Fibroblast of lung (primary cell): ENCODE results near the gene ENC1. TPM values are rescaled to one million over a fixed set of nuclear protein-coding genes. Genes with fewer than 3 reads are reported as not detected.

Experiments
- DNase-seq, 2 donors: peaks; one replicate each; pipeline versions ENCODE4 v3.0.0 to v3.0.0-alpha.2; 2010; ENCODE audit warnings: low read depth in 2 of 2
- H2AFZ ChIP-seq: 2 replicates; pipeline ENCODE4 v1.5.1; 2012; ENCODE audit warnings: low read length, control low read depth, inconsistent platforms
- H3K27ac ChIP-seq: 2 replicates; pipeline ENCODE4 v1.5.1; 2011; ENCODE audit warnings: low read length, control low read depth; ENCODE audit not compliant: insufficient read depth
- H3K27me3 ChIP-seq: 2 replicates; pipeline ENCODE4 v1.5.1; 2011; ENCODE audit warnings: mild to moderate bottlenecking, low read length; ENCODE audit not compliant: control insufficient read depth, insufficient read depth
- H3K36me3 ChIP-seq: 2 replicates; pipeline ENCODE4 v1.5.1; 2011; ENCODE audit warnings: low read length; ENCODE audit not compliant: control insufficient read depth, insufficient read depth
- H3K4me1 ChIP-seq: 2 replicates; pipeline ENCODE4 v1.5.1; 2011; ENCODE audit warnings: low read length; ENCODE audit not compliant: control insufficient read depth, insufficient read depth; ENCODE audit errors: extremely low read depth
- H3K4me2 ChIP-seq: 2 replicates; pipeline ENCODE4 v1.5.1; 2011; ENCODE audit warnings: low read length, control low read depth; ENCODE audit not compliant: insufficient read depth; ENCODE audit errors: extremely low read depth
- H3K4me3 ChIP-seq, 4 experiments: fragments of 200-600 bp in 1 of 4; sonication (generic) in 1 of 4; replicated peaks in 1 of 4; 2 replicates each; pipeline ENCODE4 v1.5.1; 2011 to 2016; ENCODE audit warnings: low read length in 4 of 4, low read depth in 3 of 4, mild to moderate bottlenecking in 3 of 4, control low read depth in 2 of 4, inconsistent platforms in 1 of 4, mixed read lengths in 1 of 4; ENCODE audit not compliant: insufficient read depth in 1 of 4; ENCODE audit errors: control extremely low read depth in 1 of 4
- H3K79me2 ChIP-seq: 2 replicates; pipeline ENCODE4 v1.5.1; 2012; ENCODE audit warnings: mild to moderate bottlenecking, low read length, inconsistent platforms; ENCODE audit not compliant: control insufficient read depth, insufficient read depth
- H3K9ac ChIP-seq: 2 replicates; pipeline ENCODE4 v1.5.1; 2011; ENCODE audit warnings: mild to moderate bottlenecking, low read length, control low read depth; ENCODE audit not compliant: insufficient read depth
- H3K9me3 ChIP-seq: 2 replicates; pipeline ENCODE4 v1.5.1; 2012; ENCODE audit warnings: low read depth, low read length; ENCODE audit not compliant: control insufficient read depth, insufficient read depth
- H4K20me1 ChIP-seq: 2 replicates; pipeline ENCODE4 v1.5.1; 2011; ENCODE audit warnings: low read length; ENCODE audit not compliant: control insufficient read depth, insufficient read depth; ENCODE audit errors: extremely low read depth
- CTCF ChIP-seq, 2 donors: IDR thresholded peaks in 1 of 2; conservative IDR thresholded peaks in 1 of 2; 1 replicate in 1 of 2; 2 replicates in 1 of 2; pipeline ENCODE4 v1.5.1; 2011 to 2012; ENCODE audit warnings: low read length in 2 of 2, control low read depth in 1 of 2, inconsistent platforms in 1 of 2, low read depth in 1 of 2, mild to moderate bottlenecking in 1 of 2
- EZH2 ChIP-seq: IDR thresholded peaks from 2 replicates; pipeline ENCODE4 v1.5.1; 2012; ENCODE audit warnings: low read length, control low read depth, mild to moderate bottlenecking; ENCODE audit errors: missing control alignments
- polyA plus RNA-seq, 2 donors: library from polyadenylated mRNA; depleted of rRNA in 1 of 2; stranded (reverse) in 1 of 2; unstranded in 1 of 2; fragments of >200 nt; gene quantifications; 2 replicates each; pipeline ENCODE4 v1.2.1, GENCODE V29; 2011 to 2012; ENCODE audit warnings: missing spikeins in 1 of 2
- total RNA-seq: library from RNA; depleted of rRNA; stranded (reverse); fragments of >200 nt; gene quantifications from 2 replicates; pipeline ENCODE4 v1.2.1, GENCODE V29; 2014

The ENC1 gene
- total and polyA plus RNA-seq, 2 donors (not counting 1 experiment from before 2014, with no cell fraction given), result 3.5 to 15.4 TPM

DNA sequence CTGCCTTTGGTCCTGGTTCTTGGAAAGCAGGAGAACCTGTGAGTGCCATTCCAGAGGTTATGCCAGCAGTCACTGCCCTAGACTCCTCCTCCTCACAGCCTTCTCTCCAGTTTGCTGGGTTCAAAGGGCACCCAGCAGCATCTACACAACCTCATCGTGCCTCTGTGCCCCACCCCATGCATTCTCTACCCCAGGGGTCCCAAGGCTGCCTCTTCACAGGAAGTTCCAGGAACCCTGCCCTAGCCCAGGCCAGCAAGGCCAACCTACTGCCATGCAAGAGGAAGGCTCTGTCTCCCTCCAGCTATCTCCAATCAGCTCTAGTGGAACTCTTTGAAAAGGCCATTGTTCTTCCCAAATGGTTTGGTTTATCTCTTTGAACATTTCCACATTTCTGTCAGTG lies 21.2 kb downstream of the ENC1 start:
- no peak for TF ChIP-seq CTCF (conservative IDR thresholded peaks at IDR 0.05 in 1 of 2, IDR thresholded peaks at IDR 0.05 in 1 of 2; ENCODE audit: low read depth in 1 of 2, low read length in 2 of 2)
- TF ChIP-seq EZH2, result no peak
- no peak overlapping the region for H3K27ac ChIP-seq
- no peaks in the 10 kb centered on the region for H3K9me3 ChIP-seq
- no peaks in the 10 kb centered on the region for H3K36me3 ChIP-seq
- no peak for DNase-seq
- H3K4me3 ChIP-seq, result no peak overlapping the region
- H3K4me2 ChIP-seq, result no peak overlapping the region
- H3K4me1 ChIP-seq, result no peaks in the 10 kb centered on the region
- H3K9ac ChIP-seq, result no peak overlapping the region
- no peaks in the 10 kb centered on the region for H3K27me3 ChIP-seq
- H4K20me1 ChIP-seq, result no peaks in the 10 kb centered on the region
- no peaks in the 10 kb centered on the region for H3K79me2 ChIP-seq
- no peak overlapping the region for H2AFZ ChIP-seq

GRCh38 chr5:74618106-74618505 lies 22.4 kb downstream of the ENC1 start:
- H3K27ac ChIP-seq, result no peak overlapping the region
- no peaks in the 10 kb centered on the region for H3K79me2 ChIP-seq
- no peak overlapping the region for H3K4me2 ChIP-seq
- no peak for TF ChIP-seq EZH2
- no peak for TF ChIP-seq CTCF (conservative IDR thresholded peaks at IDR 0.05 in 1 of 2, IDR thresholded peaks at IDR 0.05 in 1 of 2; ENCODE audit: low read depth in 1 of 2, low read length in 2 of 2)
- no peak overlapping the region for H2AFZ ChIP-seq
- H3K4me1 ChIP-seq, result no peaks in the 10 kb centered on the region
- no peak for DNase-seq
- no peaks in the 10 kb centered on the region for H3K36me3 ChIP-seq
- H3K9me3 ChIP-seq, result no peaks in the 10 kb centered on the region
- no peaks in the 10 kb centered on the region for H3K27me3 ChIP-seq
- H3K4me3 ChIP-seq, result no peak overlapping the region
- H3K9ac ChIP-seq, result no peak overlapping the region
- no peaks in the 10 kb centered on the region for H4K20me1 ChIP-seq

GRCh38 chr5:74617202-74617601 lies 23.3 kb downstream of the ENC1 start:
- H2AFZ ChIP-seq, result no peak overlapping the region
- TF ChIP-seq EZH2, result no peak
- no peak for TF ChIP-seq CTCF (conservative IDR thresholded peaks at IDR 0.05 in 1 of 2, IDR thresholded peaks at IDR 0.05 in 1 of 2; ENCODE audit: low read depth in 1 of 2, low read length in 2 of 2)
- H3K27me3 ChIP-seq, result no peaks in the 10 kb centered on the region
- H3K4me2 ChIP-seq, result no peak overlapping the region
- no peaks in the 10 kb centered on the region for H3K9me3 ChIP-seq
- no peaks in the 10 kb centered on the region for H3K79me2 ChIP-seq
- no peak overlapping the region for H3K4me3 ChIP-seq
- H3K4me1 ChIP-seq, result no peaks in the 10 kb centered on the region
- H3K27ac ChIP-seq, result no peak overlapping the region
- DNase-seq, result no peak
- no peaks in the 10 kb centered on the region for H3K36me3 ChIP-seq
- H3K9ac ChIP-seq, result no peak overlapping the region
- no peaks in the 10 kb centered on the region for H4K20me1 ChIP-seq
